HL-60 (cell line): ENCODE measurements around the gene CABP7.

Experiments
- DNase-seq, 2 experiments: peaks; one replicate each; pipeline ENCODE4 v3.0.0-alpha.2; 2010 to 2020; ENCODE audit warnings: low read depth in 1 of 2, low spot score in 1 of 2
- H3K27ac ChIP-seq: fragments of 250-450 bp; sonication (Bioruptor Pico); replicated peaks from 2 replicates; pipeline ENCODE4 v1.5.1; 2020; ENCODE audit warnings: mild to moderate bottlenecking, moderate library complexity
- H3K27me3 ChIP-seq: fragments of 250-450 bp; sonication (Bioruptor Pico); 2 replicates; pipeline ENCODE4 v1.5.1; 2021; ENCODE audit warnings: mild to moderate bottlenecking, moderate library complexity; ENCODE audit not compliant: insufficient read depth, poor library complexity, severe bottlenecking
- H3K4me3 ChIP-seq: replicated peaks from 2 replicates; pipeline ENCODE4 v1.5.1; 2011; ENCODE audit warnings: mild to moderate bottlenecking, control low read depth, low read length; ENCODE audit not compliant: insufficient read depth
- CTCF ChIP-seq: IDR thresholded peaks from one replicate; pipeline ENCODE4 v1.5.1; 2011; ENCODE audit warnings: low read length, control low read depth, inconsistent platforms; ENCODE audit not compliant: insufficient read depth
- GABPA ChIP-seq: IDR thresholded peaks from 2 replicates; pipeline ENCODE4 v1.6.1; 2012; ENCODE audit warnings: low read depth
- POLR2AphosphoS5 ChIP-seq: IDR thresholded peaks from 2 replicates; pipeline ENCODE4 v1.6.1; 2012; ENCODE audit warnings: low read depth
- REST ChIP-seq: IDR thresholded peaks from 2 replicates; pipeline ENCODE4 v1.6.1; 2012; ENCODE audit warnings: low read depth; ENCODE audit not compliant: insufficient replicate concordance
- SPI1 ChIP-seq: IDR thresholded peaks from 2 replicates; pipeline ENCODE4 v1.6.1; 2012; ENCODE audit warnings: low read depth, mild to moderate bottlenecking, borderline replicate concordance

CABP7 gene

GRCh38 chr22:29773233-29773632 is 53.4 kb downstream of the CABP7 start:
- TF ChIP-seq SPI1 (no peak), GABPA (no peak), POLR2AphosphoS5 (no peak), CTCF (no peak), REST (no peak)
- Histone ChIP-seq H3K4me3 (no peak overlapping the region), H3K27me3 (no peaks in the 10 kb centered on the region), H3K27ac (no peak overlapping the region)
- DNase-seq = no peak

- Histone ChIP-seq H3K4me3 (no peak overlapping the region), H3K27me3 (no peaks in the 10 kb centered on the region), H3K27ac (no peak overlapping the region)
- DNase-seq = no peak
- TF ChIP-seq POLR2AphosphoS5 = no peak
- no peak for TF ChIP-seq SPI1
- no peak for TF ChIP-seq CTCF
- TF ChIP-seq GABPA = no peak
- no peak for TF ChIP-seq REST
These were observed 60.4 kb downstream of the CABP7 start for GRCh38 chr22:29780220-29780619.

GRCh38 chr22:29780748-29781676 is 61.2 kb downstream of the CABP7 start:
- no peak for DNase-seq
- H3K4me3 ChIP-seq = no peak overlapping the region
- H3K27me3 ChIP-seq = no peaks in the 10 kb centered on the region
- H3K27ac ChIP-seq = no peak overlapping the region
- TF ChIP-seq CTCF (no peak), GABPA (no peak), POLR2AphosphoS5 (no peak), REST (no peak)
